Measurements from ENCODE around the gene KRT77.
"Not testable (repeated sequence)": the region's sequence is repeated elsewhere in the genome, so short reads cannot be mapped to it uniquely, and the experiment has no call there.

The KRT77 gene

GRCh38 chr12:52679875-52680274, 23.4 kb downstream of the KRT77 start:
- H3K27me3 Mint-ChIP-seq = peaks cover 44% of the 10 kb centered on the region
- H3K36me3 Mint-ChIP-seq = no peaks in the 10 kb centered on the region
- H3K9me3 Mint-ChIP-seq = no peaks in the 10 kb centered on the region
- H3K4me3 Mint-ChIP-seq = no peak overlapping the region
- no peak overlapping the region for H3K27ac Mint-ChIP-seq
- H3K4me1 Mint-ChIP-seq = no peaks in the 10 kb centered on the region
- ATAC-seq = no peak

DNA sequence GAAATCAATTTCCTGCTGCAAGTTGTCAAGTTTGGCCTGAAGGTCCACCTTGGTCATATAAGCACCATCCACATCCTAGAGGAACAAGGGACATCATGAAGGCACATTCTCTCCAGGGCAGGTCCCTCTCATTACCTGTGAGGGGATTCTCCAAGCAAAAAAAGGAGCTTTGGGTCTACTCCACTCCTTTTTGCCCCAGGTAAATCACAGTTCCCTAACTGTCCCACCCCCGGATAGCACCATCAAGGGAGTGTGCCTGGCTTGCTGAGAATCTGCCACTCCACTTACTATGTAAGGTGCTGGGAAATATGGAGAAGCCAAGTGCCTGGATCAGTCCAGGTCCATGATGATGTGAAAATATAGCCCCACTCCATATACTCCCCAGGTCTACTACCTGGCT, 25.7 kb downstream of the KRT77 start:
- ATAC-seq = no peak
- Mint-ChIP-seq H3K4me3 (no peak overlapping the region), H3K27ac (no peak overlapping the region), H3K36me3 (no peaks in the 10 kb centered on the region), H3K9me3 (no peaks in the 10 kb centered on the region), H3K27me3 (peaks cover 30% of the 10 kb centered on the region), H3K4me1 (no peaks in the 10 kb centered on the region)

- Mint-ChIP-seq H3K4me3 (no peak overlapping the region), H3K4me1 (no peaks in the 10 kb centered on the region), H3K27me3 (peaks cover 30% of the 10 kb centered on the region), H3K9me3 (no peaks in the 10 kb centered on the region), H3K27ac (no peak overlapping the region), H3K36me3 (no peaks in the 10 kb centered on the region)
- ATAC-seq = no peak
Observed at GRCh38 chr12:52677126-52677525, 26.2 kb downstream of the KRT77 start.

- Mint-ChIP-seq H3K27ac (no peak overlapping the region), H3K4me3 (no peak overlapping the region), H3K36me3 (no peaks in the 10 kb centered on the region), H3K27me3 (peaks cover 28% of the 10 kb centered on the region), H3K4me1 (no peaks in the 10 kb centered on the region), H3K9me3 (no peaks in the 10 kb centered on the region)
- no peak for ATAC-seq
Observed at GRCh38 chr12:52676163-52676562, 27.2 kb downstream of the KRT77 start.

GRCh38 chr12:52675301-52675701, 28.0 kb downstream of the KRT77 start:
- ATAC-seq = no peak
- H3K9me3 Mint-ChIP-seq = no peaks in the 10 kb centered on the region
- H3K27me3 Mint-ChIP-seq = peaks cover 21% of the 10 kb centered on the region
- no peak overlapping the region for H3K27ac Mint-ChIP-seq
- H3K4me1 Mint-ChIP-seq = no peaks in the 10 kb centered on the region
- H3K4me3 Mint-ChIP-seq = no peak overlapping the region
- H3K36me3 Mint-ChIP-seq = no peaks in the 10 kb centered on the region

GRCh38 chr12:52674433-52674775, 28.9 kb downstream of the KRT77 start:
- Mint-ChIP-seq H3K9me3 (no peaks in the 10 kb centered on the region), H3K36me3 (no peaks in the 10 kb centered on the region), H3K4me3 (no peak overlapping the region), H3K27me3 (peaks cover 20% of the 10 kb centered on the region), H3K4me1 (no peaks in the 10 kb centered on the region), H3K27ac (no peak overlapping the region)
- no peak for ATAC-seq

- Mint-ChIP-seq H3K27me3 (peaks cover 21% of the 10 kb centered on the region), H3K27ac (no peak overlapping the region), H3K4me1 (no peaks in the 10 kb centered on the region), H3K36me3 (no peaks in the 10 kb centered on the region), H3K4me3 (no peak overlapping the region), H3K9me3 (no peaks in the 10 kb centered on the region)
- ATAC-seq = no peak
Observed at GRCh38 chr12:52673713-52674432, 29.5 kb downstream of the KRT77 start.

DNA sequence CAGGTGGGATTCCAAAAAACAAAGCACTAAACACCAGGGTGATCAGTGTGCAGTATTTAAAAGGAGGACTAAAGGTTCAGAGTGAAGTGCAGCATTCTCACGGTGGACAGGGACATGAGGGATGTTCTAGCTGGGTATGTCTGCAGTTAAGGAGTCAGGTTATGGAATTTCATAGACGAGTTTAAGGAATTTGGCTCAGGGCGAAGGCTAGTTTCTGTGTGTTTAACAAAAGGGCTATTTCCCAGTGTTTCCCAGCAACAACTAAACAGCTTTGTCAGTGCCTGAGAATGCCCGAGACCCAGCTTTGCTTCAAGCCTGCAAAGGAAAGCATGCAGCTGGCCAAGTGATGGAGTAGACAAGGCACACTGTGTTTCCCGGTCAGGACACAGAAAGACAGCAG, 30.1 kb downstream of the KRT77 start:
- no peak for ATAC-seq
- H3K9me3 Mint-ChIP-seq = no peaks in the 10 kb centered on the region
- H3K27ac Mint-ChIP-seq = no peak overlapping the region
- H3K27me3 Mint-ChIP-seq = peaks cover 21% of the 10 kb centered on the region
- H3K4me3 Mint-ChIP-seq = no peak overlapping the region
- H3K4me1 Mint-ChIP-seq = no peaks in the 10 kb centered on the region
- no peaks in the 10 kb centered on the region for H3K36me3 Mint-ChIP-seq

- peaks cover 21% of the 10 kb centered on the region for H3K27me3 Mint-ChIP-seq
- ATAC-seq = no peak
- H3K36me3 Mint-ChIP-seq = no peaks in the 10 kb centered on the region
- no peak overlapping the region for H3K27ac Mint-ChIP-seq
- no peak overlapping the region for H3K4me3 Mint-ChIP-seq
- no peaks in the 10 kb centered on the region for H3K9me3 Mint-ChIP-seq
- no peaks in the 10 kb centered on the region for H3K4me1 Mint-ChIP-seq
Observed at GRCh38 chr12:52672321-52672933, 30.9 kb downstream of the KRT77 start.

DNA sequence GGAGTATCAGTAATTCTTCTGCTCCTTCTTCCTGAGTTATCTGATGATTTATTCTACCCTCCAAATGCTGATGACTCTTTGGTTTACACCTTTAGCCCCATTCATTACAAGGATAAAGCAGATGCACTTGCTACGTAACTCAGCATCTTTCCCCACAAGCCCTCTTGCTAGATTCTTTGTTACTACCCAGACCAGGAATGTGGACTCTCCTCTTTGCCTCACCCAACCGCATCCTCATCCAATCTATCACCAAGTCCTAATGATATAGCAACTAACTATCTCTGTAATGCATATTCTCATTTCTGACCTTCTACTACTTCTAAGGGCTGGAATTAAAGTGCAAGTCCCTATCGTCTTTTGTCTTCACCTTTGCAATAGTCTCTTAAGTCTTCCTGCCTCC, 32.4 kb downstream of the KRT77 start:
- Mint-ChIP-seq H3K4me3 (no peak overlapping the region), H3K27me3 (peaks cover 19% of the 10 kb centered on the region), H3K27ac (no peak overlapping the region), H3K4me1 (no peaks in the 10 kb centered on the region), H3K36me3 (no peaks in the 10 kb centered on the region), H3K9me3 (no peaks in the 10 kb centered on the region)
- ATAC-seq = no peak

GRCh38 chr12:52670506-52670905, 32.8 kb downstream of the KRT77 start:
- Mint-ChIP-seq H3K4me3 (no peak overlapping the region), H3K4me1 (no peaks in the 10 kb centered on the region)
- no peak for ATAC-seq

DNA sequence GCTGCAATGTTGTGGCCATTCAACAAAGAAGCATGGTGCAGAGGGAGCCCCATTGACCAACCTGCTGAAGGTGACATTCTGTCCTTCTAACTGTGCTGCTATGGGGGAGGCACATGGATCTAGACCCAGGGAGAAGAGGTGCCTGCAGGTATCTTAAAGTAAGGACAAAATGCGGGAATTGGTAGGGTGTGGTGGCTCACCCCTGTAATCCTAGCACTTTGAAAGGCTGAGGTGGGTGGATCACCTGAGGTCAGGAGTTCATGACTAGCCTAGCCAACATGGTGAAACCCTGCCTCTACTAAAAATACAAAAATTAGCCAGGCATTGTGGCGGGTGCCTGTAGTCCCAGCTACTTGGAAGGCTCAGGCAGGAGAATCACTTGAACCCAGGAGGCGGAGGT, 33.4 kb downstream of the KRT77 start:
- H3K27ac Mint-ChIP-seq, H3K4me3 Mint-ChIP-seq, H3K36me3 Mint-ChIP-seq, ATAC-seq, H3K9me3 Mint-ChIP-seq, H3K4me1 Mint-ChIP-seq: not testable (repeated sequence)
- H3K27me3 Mint-ChIP-seq = peaks cover 12% of the 10 kb centered on the region

More at GRCh38 chr12:52670506-52670905, 32.8 kb downstream of the KRT77 start:
- Mint-ChIP-seq H3K27me3 (peaks cover 15% of the 10 kb centered on the region), H3K36me3 (no peaks in the 10 kb centered on the region), H3K27ac (no peak overlapping the region), H3K9me3 (no peaks in the 10 kb centered on the region)

DNA sequence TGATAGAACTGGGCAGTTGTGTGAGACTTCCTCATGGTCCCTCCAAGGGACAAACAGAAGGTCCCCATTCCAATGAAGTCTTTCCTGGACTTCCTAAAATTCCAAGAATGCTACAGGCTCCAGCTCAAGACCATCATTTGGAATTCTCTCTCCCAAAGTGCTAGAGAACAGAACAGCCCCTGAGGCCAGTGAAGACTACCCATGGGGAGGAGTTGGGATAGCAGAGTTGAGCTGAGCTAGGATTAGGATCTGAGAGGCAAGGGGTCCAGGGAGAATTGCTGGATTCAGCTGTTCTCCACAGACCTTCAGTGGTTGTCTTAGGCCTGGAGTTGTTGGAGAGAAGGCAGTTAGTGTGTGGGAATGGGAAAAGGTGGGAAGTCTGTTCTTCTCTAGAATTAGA, 33.9 kb downstream of the KRT77 start:
- Mint-ChIP-seq H3K27ac (no peak overlapping the region), H3K4me1 (no peaks in the 10 kb centered on the region), H3K27me3 (peaks cover 12% of the 10 kb centered on the region), H3K9me3 (no peaks in the 10 kb centered on the region), H3K4me3 (no peak overlapping the region), H3K36me3 (no peaks in the 10 kb centered on the region)
- no peak for ATAC-seq

DNA sequence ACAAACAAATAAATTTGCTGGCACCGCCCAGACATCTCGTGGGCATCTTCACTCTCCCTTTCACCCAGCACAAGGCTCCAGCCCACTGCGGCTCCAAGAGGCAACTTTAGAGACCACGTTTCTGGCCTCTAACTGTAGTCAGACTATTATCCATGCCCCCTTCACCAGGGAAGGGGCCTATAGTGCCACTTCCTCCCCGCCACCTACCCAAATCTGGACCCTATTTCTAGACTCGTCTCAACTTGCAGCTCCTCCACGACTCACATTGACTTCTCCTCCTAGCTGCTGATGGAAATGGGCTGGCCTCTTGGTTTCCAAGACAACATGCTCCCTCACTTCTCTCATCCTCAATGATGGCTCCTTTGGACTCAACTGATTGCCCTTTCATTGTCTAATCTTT, 35.4 kb downstream of the KRT77 start:
- Mint-ChIP-seq H3K36me3 (no peaks in the 10 kb centered on the region), H3K27ac (no peak overlapping the region)
- ATAC-seq = no peak

DNA sequence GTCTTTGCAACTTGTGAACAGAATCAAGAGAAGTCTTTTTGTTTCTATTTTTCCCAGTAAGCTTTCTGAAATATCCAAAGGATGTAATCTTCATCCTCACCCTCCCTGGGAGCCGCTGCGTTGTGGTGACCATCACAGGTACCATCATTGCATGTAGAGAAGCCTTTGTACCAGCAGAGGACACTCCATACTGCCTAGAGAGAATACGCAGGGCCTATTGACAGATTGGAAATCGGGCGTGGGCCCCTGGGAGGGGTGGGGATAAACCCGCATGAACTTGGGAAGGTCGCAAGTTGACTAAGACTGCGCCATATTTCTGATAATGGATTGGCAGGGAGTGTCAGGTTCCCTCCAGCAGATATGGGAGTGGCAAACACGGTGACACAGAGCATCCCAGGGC, 35.8 kb downstream of the KRT77 start:
- H3K27me3 Mint-ChIP-seq = peaks cover 21% of the 10 kb centered on the region
- no peaks in the 10 kb centered on the region for H3K36me3 Mint-ChIP-seq
- no peaks in the 10 kb centered on the region for H3K4me1 Mint-ChIP-seq
- no peak for ATAC-seq
- H3K27ac Mint-ChIP-seq = no peak overlapping the region
- no peaks in the 10 kb centered on the region for H3K9me3 Mint-ChIP-seq
- H3K4me3 Mint-ChIP-seq = no peak overlapping the region

More for the DNA sequence above, 35.4 kb downstream of the KRT77 start:
- no peaks in the 10 kb centered on the region for H3K9me3 Mint-ChIP-seq
- H3K4me1 Mint-ChIP-seq = no peaks in the 10 kb centered on the region
- H3K4me3 Mint-ChIP-seq = no peak overlapping the region
- peaks cover 21% of the 10 kb centered on the region for H3K27me3 Mint-ChIP-seq

DNA sequence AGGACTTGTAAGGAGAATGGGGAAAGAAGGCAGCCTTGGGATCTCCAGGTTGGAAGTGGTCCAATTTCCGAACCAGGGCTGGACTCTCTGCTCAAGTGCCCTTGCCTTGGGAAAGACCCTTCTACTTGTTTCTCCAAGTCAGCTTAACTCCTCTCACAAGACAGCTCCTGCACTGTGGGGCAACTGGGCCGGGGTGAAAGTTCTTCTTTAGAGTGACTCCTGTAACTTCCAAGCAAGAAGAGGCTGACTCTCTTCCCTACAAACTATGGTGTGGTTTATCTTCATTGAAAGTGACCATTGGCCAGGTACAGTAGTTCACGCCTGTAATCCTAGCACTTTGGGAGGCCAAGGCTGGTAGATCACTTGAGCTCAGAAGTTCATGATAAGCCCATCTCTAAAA, 36.9 kb downstream of the KRT77 start:
- Mint-ChIP-seq H3K4me1 (no peaks in the 10 kb centered on the region), H3K27ac (no peak overlapping the region), H3K9me3 (no peaks in the 10 kb centered on the region), H3K36me3 (no peaks in the 10 kb centered on the region), H3K27me3 (peaks cover 21% of the 10 kb centered on the region), H3K4me3 (no peak overlapping the region)
- no peak for ATAC-seq

Data from stimulated activated memory B cell treated with anti-CD40 and anti-IgM and Interleukin-4, amounts not matched to agents 10 μg/mL and 1 μg/mL and 100 μg/mL, for 72 hours (primary cell).